ENCODE measurements around the gene NADK.

Gene NADK

DNA sequence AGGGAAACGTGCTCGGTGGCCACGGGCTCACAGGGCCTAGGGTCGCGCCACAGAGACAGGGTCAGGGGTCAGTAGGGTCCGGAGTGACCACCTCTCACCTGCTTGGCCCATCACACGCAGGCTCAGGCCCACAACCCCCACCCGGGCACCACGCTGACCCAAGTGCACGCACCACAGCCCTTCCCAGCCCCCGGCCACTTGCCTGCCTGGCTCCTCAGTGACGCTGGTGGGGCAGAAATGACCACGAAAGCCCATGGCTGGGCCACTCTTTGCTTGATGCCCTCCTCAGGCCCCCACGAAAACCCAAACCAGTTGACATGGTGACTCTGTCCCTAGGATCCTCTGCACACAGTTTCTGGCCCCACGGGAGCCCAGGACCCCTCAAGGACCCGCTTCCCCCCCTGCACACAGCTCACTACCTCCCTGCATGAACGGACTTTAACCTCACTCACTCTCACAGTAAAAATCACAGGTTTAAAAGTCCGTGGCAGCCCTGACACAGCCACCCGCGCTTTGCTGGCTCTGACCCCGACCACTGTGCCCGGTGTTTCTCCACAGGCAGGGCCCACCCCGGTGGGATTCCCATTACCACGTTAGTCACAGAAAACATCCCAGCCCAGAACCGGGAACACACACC lies 20.7 kb downstream of the NADK start:
- no peak for TF ChIP-seq CTCF (IDR thresholded peaks at IDR 0.05; ENCODE audit: low read depth, low read length, missing control alignments)
- in situ Hi-C loops (cut with HindIII; ENCODE audit: low sequenced_read_pairs) = loop anchor here (5.0 kb wide), 1 partner anchor 65 kb away; no protein-coding TSS in a partner anchor
- DNase-seq (ENCODE audit: low read depth) = no peak
- H3K4me3 ChIP-seq (ENCODE audit: low read depth, low read length) = no peak overlapping the region

GRCh38 chr1:1756661-1757421 lies 21.4 kb downstream of the NADK start:
- no peak overlapping the region for H3K4me3 ChIP-seq (ENCODE audit: low read depth, low read length)
- no peak for TF ChIP-seq CTCF (IDR thresholded peaks at IDR 0.05; ENCODE audit: low read depth, low read length, missing control alignments)
- in situ Hi-C loops (cut with HindIII; ENCODE audit: low sequenced_read_pairs) = loop anchor here (5.0 kb wide), 1 partner anchor 65 kb away; no protein-coding TSS in a partner anchor
- DNase-seq (ENCODE audit: low read depth) = no peak

DNA sequence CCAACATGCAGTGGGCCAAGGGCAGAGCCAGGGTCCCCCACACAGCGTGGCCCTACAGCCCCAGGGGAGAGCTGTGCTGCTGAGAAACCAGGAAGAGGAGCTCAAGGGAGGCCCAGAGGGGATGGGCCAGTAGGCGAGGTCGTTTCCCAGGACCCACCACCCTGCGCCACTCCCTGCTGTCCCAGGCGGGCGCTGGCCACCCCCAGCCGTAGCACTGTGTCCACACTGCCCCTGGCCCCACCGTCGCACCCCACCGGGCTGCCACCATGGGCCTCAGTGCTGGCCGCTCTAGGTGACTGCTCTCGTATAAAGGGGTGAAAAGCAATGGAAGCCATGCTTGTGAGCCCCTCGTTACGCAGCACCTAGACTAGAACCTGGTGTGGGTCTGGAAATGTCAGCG lies 22.4 kb downstream of the NADK start:
- no peak overlapping the region for H3K4me3 ChIP-seq (ENCODE audit: low read depth, low read length)
- TF ChIP-seq CTCF (IDR thresholded peaks at IDR 0.05; ENCODE audit: low read depth, low read length, missing control alignments) = no peak
- no peak for DNase-seq (ENCODE audit: low read depth)
- in situ Hi-C loops (cut with HindIII; ENCODE audit: low sequenced_read_pairs) = loop anchor here (5.0 kb wide), 1 partner anchor 66 kb away; no protein-coding TSS in a partner anchor

GRCh38 chr1:1755426-1755825 lies 22.8 kb downstream of the NADK start:
- no peak for DNase-seq (ENCODE audit: low read depth)
- no peak overlapping the region for H3K4me3 ChIP-seq (ENCODE audit: low read depth, low read length)
- in situ Hi-C loops (cut with HindIII; ENCODE audit: low sequenced_read_pairs) = loop anchor here (5.0 kb wide), 1 partner anchor 67 kb away; no protein-coding TSS in a partner anchor
- no peak for TF ChIP-seq CTCF (IDR thresholded peaks at IDR 0.05; ENCODE audit: low read depth, low read length, missing control alignments)

DNA sequence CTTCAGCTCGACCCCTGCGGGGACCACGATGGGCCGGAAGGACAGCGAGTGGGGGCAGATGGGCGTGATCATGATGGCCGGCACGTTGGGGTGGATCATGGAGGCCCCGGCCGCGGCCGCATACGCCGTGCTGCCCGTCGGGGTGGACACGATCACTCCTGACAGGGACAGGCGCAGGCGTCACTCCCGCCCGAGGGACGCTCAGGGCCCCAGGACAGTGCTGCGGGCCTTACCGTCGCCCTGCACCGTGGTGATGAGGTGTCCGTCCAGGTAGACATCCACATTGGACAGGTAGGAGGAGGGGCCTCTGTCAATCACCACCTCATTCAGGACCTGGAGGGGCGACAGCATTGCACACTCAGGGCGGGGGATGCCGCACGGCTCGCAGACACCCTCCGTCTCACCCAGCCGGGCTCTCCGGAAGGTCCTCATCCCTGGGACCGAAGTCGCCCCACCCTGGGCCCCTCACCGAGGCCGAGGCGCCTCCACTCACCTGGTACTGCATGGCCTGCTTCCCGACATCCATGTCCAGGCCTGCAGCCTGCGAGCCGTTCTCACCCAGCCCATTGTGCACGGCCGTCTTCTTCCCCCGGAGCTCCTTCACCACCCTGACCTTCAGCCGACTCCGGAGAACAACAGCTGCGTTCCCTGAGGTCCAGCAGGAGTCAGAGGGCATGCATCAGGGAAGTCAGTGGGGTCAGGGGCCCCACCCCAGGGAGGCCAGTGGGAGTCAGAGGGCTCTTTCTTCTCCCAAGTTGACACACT lies 24.0 kb downstream of the NADK start:
- TF ChIP-seq CTCF (IDR thresholded peaks at IDR 0.05; ENCODE audit: low read depth, low read length, missing control alignments) = no peak
- in situ Hi-C loops (cut with HindIII; ENCODE audit: low sequenced_read_pairs) = no loop called here
- no peak overlapping the region for H3K4me3 ChIP-seq (ENCODE audit: low read depth, low read length)
- DNase-seq (ENCODE audit: low read depth) = no peak

DNA sequence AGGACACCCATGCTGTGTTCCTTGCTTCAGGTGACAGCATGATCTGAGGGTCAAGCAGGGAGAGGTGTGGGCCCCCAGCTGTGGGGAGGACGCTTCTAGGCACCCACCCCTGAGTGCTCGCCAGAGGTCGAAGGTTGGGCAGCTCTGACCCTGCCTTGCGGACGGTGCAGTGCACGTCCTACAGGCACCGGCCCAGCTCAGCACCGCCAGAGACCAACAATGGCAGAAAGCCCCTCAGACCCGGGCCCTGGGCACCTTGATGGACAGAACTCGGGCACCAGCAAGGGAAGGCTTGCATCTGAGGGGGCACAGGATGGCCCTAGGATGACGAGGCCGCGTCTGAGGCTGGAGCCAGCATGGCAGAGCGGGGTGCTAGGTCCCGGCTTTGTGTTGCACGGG lies 24.7 kb downstream of the NADK start:
- no peak overlapping the region for H3K4me3 ChIP-seq (ENCODE audit: low read depth, low read length)
- in situ Hi-C loops (cut with HindIII; ENCODE audit: low sequenced_read_pairs) = no loop called here
- TF ChIP-seq CTCF (IDR thresholded peaks at IDR 0.05; ENCODE audit: low read depth, low read length, missing control alignments) = no peak
- no peak for DNase-seq (ENCODE audit: low read depth)
